Stromal cell of bone marrow (primary cell): Measurements from ENCODE around the gene HOMER2.
"Not testable (repeated sequence)": the region's sequence is repeated elsewhere in the genome, so short reads cannot be mapped to it uniquely, and the experiment has no call there.

Experiments used
- DNase-seq: peaks from one replicate; pipeline ENCODE4 v3.0.0-alpha.2; 2012; ENCODE audit warnings: low read depth

Gene HOMER2

DNA sequence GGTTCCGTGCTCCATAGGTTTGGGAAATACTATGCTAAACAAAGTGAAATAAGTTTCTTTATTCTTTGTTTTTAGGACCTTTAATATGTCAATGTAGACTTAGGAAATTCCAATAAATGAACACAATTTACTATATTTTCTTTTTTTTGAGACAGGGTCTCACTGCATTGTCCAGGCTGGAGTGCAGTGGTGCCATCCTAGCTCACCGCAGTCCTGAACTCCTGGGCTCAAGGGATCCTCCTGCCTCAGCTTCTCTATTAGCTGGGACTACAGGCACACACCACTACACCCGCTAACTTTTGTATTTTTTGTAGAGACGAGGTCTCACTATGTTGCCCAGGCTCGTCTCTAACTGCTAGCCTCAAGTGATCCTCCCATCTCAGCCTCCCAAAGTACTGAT is 12.4 kb upstream of the HOMER2 start:
- no peak for DNase-seq

DNA sequence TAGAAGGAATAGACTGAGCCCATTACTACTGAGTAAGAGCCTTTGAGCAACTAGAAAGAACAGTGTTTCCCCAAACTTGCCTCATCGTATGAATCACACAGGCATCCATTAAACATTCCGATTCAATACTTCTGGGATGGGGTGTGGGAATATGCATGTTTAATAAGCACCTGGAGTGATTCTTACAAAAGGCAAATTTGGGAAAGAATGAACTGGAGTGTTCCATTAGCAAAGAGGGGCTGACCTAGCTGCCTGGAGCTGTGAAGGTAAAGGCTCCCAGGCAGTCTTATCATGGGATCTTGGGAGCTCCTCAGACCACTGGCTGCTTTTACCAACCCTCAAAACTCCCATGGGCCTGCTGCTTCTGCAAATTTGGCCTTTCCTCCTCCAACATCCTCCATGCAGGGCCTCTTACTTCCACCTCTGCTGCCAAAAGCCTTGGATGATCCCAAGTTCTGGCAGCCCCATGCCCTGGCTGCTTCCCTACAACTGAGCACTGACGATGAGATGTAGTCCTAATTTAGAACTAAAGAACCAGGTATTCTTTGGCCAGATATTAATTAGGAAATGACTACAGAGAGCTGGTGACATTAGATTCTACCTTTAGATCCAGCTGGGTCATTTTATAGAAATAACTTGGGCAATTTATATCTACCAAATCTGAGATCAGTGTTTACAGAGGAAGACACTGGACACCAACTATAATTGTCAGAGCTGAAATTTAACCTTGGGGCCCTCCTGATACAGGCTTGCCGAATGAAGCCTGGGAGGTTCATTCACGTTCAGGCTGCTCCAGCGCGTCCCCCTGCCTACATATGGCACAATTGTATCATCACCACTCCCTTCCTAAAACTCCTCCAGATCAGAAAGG is 11.2 kb upstream of the HOMER2 start:
- DNase-seq = peak; percentile 71

DNA sequence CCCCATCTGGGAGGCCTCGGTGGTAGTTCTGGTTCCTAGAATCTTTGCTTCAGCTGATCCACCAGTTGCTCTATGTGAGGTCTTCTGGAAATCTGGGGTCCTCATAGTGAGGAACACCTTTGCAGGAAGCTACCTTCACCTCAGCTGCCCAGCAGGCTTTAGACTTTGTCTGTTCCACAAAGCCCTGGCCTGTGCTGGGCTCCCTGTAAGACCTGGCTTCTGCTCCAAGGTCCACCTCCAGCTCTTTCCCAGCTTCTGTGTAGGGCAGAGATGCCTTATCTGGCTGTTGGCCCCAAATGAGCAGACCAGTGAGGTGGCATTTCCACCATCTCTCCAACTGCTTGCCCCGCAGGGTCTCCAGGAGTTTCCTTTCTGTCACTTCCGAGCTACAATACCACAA is 8.2 kb upstream of the HOMER2 start:
- no peak for DNase-seq

DNA sequence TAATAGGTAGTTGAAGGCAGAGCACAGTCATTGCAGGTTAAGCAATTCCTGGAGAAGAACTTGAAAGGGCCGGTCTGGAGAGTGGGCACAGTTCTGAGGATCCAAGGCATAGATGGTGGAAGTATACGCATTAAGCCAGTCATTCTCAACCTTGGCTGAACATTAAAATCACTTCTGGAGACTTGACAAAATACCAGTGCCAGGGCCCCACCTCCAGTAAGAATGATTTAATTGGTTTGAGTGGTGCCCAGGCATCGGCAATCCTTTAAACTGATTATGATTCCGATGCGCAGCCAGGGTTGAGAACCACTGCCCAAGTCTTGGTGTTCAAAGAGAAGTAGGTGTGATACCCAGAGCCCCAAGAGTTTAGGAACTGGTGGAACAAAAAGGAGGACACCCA is 6.9 kb upstream of the HOMER2 start:
- DNase-seq = no peak

DNA sequence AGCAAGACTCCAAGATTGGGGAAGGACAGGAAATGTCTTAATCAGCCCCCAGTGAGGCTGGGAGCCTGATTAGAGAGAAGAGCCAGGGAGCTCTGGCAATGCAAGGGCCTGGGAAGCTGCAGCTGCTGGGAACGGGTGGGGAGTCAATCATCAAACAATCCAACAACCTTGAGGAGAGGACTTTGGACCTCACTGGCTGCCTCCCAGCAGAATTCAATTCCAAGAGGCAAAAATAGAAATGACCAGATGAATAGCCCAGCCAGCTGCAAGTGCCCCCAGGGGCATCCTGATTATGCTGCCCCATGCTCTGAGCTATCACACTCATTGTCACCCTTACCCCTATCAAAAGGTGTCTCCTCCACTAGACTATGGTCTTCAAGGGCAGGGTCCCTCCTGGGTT is 6.1 kb upstream of the HOMER2 start:
- DNase-seq = no peak

DNA sequence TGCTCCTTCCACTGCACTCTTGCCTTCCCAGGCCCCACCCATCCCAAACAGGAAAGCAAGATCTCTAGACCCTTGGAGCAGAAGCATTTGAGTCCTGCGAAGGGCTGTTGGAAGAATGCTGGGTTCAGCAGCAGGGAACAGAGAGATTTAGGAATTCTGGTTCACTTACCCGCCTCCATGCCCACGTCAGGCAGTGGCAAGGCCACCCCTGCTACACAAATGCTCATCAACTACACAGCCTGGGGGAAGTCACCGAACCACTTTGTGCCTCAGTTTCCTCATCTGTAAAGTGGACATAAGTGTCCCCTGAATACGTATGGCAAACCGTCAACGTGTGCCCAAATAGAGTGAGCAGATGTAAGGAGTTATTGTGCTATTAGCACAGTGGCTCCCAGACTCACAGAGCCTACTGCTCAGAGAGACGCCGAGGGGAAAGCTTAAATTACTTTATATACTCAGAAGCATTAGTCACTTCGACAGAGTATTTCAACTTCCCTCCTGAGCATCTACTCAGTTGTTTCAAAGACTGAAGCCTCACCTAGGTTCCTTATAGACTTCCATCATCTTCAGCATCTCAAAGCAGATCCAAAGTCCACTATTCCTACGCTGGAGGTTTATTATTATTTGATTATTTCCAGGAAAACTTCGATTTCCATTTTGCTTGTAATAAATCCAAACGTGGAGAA is 905 bp downstream of the HOMER2 start:
- DNase-seq = no peak

DNA sequence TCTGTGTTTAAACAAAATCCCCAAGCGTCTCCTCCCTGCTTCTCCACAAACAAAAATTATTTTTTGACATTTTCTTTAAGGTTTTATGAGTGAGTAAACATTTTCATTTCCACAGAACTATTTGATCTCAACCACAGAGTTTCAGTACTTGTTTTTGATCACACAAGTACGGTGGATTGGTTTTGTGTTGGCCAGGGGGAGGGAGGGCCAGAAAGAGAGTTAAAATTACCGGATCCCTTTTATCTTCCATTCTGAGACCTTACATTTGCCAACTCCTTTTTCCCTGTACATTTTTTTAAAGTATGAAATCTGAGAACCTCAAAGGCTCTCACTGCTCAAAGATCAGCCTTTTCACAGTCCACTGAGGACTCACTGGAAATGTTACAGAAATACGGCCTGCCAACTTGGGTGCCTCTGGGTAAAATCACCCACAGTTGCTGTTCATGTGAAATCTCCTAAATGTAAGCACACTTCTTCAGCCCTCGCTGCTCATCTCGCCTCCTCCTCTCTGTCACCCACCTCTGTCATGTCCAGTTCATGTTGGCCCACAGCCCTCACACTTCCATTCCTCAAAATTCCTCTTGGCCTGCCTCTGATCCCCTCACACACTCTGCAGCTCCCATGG is 1.7 kb downstream of the HOMER2 start:
- no peak for DNase-seq

DNA sequence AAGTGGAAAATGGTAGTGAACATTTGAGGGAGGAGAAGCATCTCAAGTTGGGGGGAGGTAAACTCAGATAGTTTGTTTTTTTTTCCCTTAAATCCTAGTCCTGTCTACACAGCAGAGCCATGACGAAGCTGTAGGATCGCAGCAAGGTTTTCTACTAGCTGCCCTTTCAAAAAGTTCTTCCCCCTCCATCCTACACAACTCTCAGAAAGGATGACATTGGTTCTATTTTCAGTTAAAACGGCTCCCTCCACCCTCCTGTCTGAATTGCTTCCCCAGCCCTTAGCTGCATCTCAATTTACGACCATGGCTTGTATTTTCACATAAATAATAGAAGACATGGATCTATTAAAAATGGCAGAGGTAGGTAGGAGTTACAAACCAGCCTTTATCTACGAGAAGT is 2.2 kb downstream of the HOMER2 start:
- no peak for DNase-seq

DNA sequence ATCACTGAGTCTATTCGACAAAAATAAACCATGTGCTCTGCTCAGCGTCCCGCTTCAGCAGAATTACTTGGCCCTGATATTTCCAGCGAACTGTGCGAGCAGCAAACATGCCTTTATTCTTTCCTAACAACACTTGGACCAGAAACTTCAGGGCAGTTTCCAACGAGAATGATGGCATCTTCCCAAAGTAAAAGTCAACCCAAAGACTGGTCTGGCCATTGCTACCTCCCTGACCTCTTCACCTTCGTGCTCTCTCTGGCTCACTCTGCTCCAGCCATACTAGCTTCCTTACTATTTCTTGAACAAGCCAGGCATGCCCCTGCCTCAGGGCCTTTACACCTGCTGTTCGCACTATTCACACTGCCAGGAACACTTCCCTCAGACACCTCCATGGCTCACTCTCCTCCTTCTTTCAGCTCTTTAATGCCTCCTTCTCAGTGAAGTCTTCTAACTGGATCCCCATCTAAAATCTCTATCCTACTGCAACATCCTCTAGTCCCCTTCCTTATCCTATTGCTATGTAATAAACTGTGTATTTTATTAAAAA is 6.3 kb downstream of the HOMER2 start:
- DNase-seq = no peak

DNA sequence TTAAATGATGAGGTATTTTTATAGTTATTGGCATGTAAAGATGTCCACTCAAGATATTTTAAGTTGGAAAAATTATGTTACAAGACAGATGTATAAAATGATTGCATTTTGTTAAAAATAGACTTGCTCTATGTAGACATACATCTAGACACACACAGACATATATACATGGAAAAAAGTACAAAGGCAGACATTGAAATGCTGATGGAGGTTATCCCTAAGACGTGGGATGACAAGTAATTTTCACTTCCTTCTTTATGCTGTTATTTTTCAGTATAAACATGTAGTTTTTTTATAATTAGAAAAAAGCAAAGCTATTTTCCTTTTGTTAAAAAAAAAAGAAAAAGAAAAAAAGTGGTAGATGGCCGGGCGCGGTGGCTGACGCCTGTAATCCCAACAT is 7.2 kb downstream of the HOMER2 start:
- no peak for DNase-seq

DNA sequence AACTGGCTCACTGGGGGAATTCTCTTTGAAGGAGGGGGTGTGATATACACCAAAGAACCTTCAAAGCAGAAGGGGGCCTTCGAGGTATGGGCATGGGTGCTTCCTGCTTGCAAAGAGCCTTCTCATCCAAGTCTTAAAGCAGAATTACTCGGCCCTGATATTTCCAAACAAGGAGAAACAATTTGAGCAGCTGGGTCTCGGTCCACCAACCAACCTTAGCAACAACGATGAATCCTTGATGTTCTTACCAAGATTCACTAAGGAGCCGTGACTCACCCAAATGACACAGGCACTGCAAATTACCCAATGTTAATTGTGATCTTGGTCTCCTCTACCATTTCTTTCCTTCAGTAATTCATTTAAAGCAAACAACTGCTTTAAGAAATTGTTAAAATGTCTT is 7.7 kb downstream of the HOMER2 start:
- DNase-seq = no peak

DNA sequence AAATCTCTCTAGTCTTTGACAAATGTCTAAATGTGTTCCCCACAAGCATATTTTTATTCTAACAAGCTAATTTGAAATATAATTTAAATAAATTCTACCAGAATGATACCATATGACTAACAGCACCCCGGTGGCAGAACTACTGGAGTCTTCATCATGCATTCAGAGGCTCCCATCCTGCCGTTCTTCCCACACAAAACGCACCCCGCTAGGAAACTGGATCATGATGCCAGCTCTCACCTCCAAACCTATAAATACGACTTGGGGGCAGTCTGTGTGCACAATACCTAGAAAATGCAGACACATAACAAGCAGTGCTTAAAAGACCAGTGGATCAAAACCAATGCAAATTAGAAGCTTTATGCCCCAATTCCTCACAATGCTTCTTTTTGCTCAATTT is 8.5 kb downstream of the HOMER2 start:
- no peak for DNase-seq

DNA sequence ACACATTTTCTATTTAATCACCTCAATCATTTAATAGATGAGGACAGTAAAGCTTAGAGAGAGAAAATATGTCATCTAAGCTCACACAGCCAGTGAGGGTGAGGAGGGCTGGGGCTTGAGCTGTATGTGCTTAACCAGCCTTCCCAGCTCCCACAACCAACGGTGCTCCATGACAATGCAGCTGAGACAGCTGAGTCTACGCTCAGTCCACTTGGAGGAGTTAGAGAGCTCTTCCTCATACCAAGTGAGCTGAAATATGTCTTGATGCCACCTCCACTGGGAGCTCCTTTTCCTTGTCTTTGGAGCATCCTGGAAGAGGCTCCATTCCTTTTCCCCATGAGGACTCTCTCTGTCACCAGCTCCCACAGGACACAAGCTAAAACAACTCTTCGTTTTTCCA is 9.3 kb downstream of the HOMER2 start:
- no peak for DNase-seq

DNA sequence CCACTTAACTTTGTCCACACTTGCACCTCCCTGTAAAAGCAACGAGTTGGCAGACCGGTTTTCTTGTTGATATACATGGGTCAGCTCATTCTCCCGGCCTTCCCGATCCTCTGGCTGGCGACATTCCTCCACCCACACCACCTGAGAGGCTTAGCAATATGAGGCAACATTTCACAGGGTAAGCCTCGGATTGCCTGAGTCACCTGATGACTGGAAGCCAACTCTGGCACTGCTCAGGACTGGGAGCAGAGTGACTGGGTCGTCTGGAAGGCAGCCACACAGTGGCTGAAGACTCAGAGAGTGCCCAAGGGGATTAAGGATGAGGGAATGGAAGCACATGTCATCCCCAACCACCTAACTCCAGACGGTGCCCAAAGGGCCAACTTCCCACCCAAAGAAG is 9.8 kb downstream of the HOMER2 start:
- DNase-seq = peak; percentile 41

DNA sequence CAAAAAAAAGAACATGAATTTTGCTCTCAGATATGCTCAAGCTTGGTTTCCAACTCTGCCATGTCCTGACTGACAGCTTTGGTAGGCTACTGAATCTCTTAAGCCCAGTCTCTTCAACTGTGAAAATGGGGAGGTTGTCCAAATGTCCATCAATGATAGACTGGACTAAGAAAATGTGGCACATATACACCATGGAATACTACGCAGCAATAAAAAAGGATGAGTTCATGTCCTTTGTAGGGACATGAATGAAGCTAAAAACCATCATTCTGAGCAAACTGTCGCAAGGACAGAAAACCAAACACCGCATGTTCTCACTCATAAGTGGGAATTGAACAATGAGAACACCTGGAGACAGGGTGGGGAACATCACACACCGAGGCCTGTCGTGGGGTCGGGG is 12.8 kb downstream of the HOMER2 start:
- not testable (repeated sequence) for DNase-seq

DNA sequence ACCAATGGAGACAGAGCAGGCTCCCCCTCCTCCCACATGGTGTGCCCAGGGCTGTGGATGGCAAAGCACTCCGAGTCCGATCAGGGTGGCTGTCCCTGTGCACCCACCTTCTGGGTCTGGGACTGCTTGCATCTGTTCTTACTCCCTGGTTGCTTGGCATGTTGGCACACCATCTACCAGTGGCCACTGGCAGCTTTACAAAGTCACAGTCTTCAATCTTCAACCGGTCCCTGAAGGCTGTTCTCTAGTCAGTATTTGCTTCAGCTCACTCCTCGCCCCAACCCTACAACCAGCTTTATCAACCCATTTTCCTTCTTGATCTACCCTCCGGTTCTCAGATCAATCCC is 14.8 kb downstream of the HOMER2 start:
- no peak for DNase-seq

DNA sequence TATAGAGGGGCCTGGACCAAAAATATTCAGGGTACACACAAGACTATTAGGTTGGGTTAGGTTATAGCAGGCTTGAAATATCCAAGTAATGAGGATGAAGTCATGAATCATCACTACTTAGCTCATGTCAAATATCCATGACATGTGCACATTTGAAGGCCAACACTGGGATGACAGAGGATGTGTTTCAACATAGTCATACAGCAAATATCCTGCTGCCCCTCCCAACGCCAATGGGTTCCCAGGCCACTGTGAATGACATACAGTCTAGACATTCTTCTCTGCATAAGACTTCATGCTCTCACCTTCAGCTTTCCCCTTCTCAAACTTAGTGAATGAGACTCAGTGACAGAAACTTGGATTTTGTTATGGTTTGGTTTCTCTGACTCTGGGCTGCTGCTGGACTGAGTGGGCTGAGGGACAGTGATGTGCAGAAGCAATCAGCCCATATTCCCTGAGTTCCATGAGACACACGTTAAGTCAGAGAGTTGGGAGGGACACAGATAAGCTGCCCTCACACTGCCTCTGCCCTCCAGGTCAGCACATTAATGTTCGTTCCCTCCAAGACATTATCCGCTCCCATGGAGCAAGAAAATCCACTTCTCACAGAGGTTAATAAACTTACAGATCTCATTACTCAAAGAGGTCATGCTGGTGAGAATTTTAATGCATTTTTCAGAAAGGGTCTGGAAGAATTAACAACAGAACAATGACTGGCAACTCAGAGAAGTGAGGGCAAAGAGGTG is 15.4 kb downstream of the HOMER2 start:
- peak; percentile 63 for DNase-seq

DNA sequence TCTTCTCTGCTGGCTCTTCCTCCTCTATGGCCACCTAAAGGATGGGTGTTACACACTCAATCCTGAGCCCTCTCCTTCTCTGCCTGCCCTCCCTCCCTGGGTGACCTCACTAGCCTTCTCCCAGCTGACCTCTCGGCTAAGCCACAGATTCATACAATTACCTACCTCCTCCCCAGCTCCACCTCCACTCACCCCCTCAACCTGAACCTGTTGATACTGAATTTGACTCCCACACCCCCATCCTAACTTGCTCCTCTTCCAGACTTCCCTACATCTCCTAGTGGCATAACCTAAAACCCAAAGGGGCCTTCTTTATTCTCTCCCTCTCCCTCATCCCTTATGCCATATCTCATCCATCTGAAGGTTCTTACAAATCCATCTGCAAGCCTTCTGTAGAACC is 17.1 kb downstream of the HOMER2 start:
- no peak for DNase-seq

DNA sequence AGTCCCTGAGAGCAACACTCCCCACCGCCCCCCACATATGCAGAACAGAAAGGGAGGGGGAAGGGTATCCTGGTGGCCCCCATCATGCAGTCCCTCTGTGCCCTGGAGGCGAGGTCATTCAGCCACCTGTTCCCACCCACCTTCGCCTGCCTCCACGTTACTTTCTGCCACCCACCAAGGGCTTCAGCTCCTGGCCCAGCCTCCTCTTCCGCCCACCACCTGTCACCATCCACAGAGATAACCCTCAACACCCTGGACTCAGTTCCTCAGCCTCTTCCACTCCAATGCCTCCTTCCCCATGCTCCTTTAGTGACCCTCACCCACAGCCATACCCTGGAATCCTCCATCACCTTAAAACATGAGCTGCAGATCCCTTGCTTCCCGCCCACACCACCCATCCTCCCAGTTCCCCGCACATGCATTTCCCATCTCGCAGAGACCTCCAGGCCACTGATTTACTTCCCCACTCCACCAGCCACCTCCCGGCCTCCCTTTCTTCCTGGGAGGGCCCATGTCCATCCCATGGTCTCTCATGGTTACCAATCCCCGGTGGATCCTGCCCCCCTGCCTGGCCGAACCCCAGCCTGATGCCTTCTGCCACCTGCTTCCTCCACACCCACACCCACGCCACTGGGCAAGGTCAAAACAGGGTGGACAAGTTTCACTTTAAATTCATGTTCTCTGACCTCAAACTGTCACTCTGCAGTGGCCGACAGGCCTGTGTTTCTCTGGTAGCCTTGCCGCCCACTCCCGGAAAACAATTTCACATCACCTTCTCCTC is 18.2 kb downstream of the HOMER2 start:
- no peak for DNase-seq

DNA sequence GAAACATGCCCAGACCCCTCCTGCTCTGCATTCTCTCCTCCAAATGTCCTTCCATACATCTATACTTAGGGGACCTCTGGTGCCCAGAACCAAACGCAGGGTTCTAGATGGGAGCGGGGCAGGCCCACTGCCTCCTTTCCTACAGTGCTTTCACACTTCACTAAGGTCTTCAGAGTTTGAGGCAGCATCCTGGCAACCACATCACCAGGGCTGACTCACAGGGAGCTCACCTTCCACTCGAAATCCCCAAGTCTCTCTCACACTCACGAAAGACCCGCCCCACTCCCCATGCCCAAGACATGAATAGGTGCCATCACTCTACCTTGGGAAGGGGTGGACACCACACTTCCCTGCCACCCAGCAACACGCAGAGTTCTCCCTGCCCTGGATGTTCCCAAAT is 18.9 kb downstream of the HOMER2 start:
- DNase-seq = no peak

DNA sequence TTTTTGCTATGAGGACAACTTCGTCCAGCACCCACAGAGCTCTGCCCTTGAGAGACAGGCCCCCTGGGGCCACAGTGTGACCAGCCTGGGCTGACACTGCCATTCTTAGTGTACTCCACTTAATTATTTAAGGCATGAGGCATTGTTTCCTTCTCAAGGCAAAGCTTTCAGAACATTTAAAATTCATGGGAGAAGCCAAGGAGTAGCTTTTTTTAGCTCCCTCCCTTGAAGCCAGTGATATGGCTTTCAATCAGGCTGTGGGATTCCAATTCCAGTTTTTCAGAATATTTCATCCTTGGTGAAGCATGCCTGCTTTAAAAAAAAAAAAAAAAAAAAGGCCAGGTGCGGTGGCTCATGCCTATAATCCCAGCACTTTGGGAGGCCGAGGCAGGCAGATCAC is 21.3 kb downstream of the HOMER2 start:
- no peak for DNase-seq

DNA sequence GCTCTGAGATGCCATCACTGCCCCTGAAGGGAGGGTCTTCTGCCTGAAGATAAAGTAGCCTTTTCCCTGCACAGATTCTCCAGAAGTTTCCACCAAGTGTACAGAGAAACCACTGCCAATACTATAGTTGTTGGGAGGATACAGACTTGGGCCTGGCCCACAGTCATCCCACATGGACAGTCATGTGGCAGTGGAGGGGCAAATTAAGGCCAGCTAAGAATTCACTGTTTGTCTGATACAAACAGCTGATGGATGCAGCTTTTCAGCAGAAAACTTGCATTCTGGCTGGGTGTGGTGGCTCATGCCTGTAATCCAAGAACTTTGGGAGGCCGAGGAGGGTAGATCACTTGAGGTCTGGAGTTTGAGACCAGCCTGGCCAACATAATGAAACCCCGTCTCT is 22.1 kb downstream of the HOMER2 start:
- no peak for DNase-seq
